ENCODE data around the gene FBXL19.
"Not testable (repeated sequence)": the region's sequence is repeated elsewhere in the genome, so short reads cannot be mapped to it uniquely, and the experiment has no call there.

Gene FBXL19

DNA sequence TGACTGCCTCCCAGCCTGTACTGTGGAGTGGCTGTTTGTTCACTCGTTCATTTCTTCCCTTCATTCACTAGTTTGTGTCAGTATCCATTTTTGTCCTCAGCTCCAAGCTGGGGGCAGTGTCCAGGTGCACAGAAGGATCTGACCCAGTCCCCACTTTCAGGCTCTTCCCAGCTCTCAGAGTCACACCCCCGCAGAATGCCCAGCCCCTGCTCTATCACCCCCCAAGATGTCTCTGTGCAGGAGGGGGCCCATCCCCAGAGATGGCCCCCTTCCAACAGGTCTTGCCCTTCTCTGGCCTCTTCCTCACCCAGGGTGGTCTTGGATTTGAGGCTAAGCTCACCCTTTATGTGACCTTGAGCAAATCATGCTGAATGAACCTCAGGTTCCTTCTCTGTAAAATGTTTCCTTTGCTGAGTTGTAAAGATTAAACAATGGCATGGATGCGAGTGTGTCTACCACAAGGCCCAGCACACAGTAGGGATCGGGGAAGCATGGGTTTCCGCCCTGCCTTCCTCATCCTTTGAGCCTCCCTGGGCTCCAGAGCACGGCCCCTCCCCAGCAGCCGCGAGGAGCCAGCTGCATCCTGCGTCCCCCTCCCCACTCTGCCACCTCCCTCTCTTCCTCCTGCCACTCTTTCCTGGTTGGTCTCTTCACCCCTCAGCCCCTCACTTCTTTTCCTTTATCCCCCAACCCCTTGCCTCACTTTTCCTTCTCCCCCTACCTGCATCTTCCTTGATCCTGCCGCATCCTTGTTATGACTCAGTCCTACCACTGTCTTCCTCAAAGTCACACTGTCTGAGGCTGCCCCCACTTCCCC is 2.8 kb downstream of the FBXL19 start:
- Histone ChIP-seq H3K27me3 (ENCODE audit: control insufficient read depth, insufficient read depth, low read length) (no peaks in the 10 kb centered on the region), H3K4me3 (ENCODE audit: low read depth, low read length) (no peak overlapping the region), H3K36me3 (ENCODE audit: control insufficient read depth, insufficient read depth, low read length) (peaks cover 3% of the 10 kb centered on the region), H3K9me3 (ENCODE audit: control insufficient read depth, insufficient read depth, low read length) (no peaks in the 10 kb centered on the region), H3K4me1 (ENCODE audit: control insufficient read depth, insufficient read depth, low read length) (peaks cover 2% of the 10 kb centered on the region), H3K9ac (ENCODE audit: low read depth, low read length) (no peak overlapping the region)

- no peaks in the 10 kb centered on the region for H3K9me3 ChIP-seq (ENCODE audit: control insufficient read depth, insufficient read depth, low read length)
- H3K27me3 ChIP-seq (ENCODE audit: control insufficient read depth, insufficient read depth, low read length), result no peaks in the 10 kb centered on the region
- H3K36me3 ChIP-seq (ENCODE audit: control insufficient read depth, insufficient read depth, low read length), result peaks cover 3% of the 10 kb centered on the region
- H3K9ac ChIP-seq (ENCODE audit: low read depth, low read length), result peak overlapping the region; percentile 24
- peak overlapping the region; percentile 30 for H3K4me3 ChIP-seq (ENCODE audit: low read depth, low read length)
- H3K4me1 ChIP-seq (ENCODE audit: control insufficient read depth, insufficient read depth, low read length), result peaks cover 2% of the 10 kb centered on the region
Observed at GRCh38 chr16:30926937-30927788, 3.8 kb downstream of the FBXL19 start.

GRCh38 chr16:30927789-30928378 is 4.5 kb downstream of the FBXL19 start:
- Histone ChIP-seq H3K9ac (ENCODE audit: low read depth, low read length) (no peak overlapping the region), H3K9me3 (ENCODE audit: control insufficient read depth, insufficient read depth, low read length) (no peaks in the 10 kb centered on the region), H3K4me3 (ENCODE audit: low read depth, low read length) (peak overlapping the region; percentile 30), H3K27me3 (ENCODE audit: control insufficient read depth, insufficient read depth, low read length) (no peaks in the 10 kb centered on the region), H3K36me3 (ENCODE audit: control insufficient read depth, insufficient read depth, low read length) (peaks cover 3% of the 10 kb centered on the region), H3K4me1 (ENCODE audit: control insufficient read depth, insufficient read depth, low read length) (peaks cover 2% of the 10 kb centered on the region)

DNA sequence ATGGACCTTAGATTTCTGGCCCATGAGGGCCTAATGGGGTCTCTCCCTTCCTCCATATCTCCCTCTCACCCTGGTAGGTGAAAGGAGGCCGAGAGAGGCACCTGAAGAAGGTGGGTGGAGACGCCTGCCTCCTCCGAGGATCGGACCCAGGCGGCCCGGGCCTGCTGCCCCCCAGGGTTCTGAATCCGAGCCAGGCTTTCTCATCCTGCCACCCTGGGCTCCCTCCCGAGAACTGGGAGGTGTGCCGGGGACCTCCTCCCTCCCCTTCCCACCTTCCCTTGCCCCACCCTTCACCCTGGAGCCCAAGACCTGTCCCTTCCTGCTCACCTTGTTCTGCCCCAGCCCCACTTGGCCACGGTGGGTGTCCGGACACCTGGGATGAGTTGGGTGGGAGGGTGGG is 5.0 kb downstream of the FBXL19 start:
- H3K9ac ChIP-seq (ENCODE audit: low read depth, low read length), result no peak overlapping the region
- H3K4me3 ChIP-seq (ENCODE audit: low read depth, low read length), result no peak overlapping the region
- H3K9me3 ChIP-seq (ENCODE audit: control insufficient read depth, insufficient read depth, low read length), result no peaks in the 10 kb centered on the region
- H3K4me1 ChIP-seq (ENCODE audit: control insufficient read depth, insufficient read depth, low read length), result peaks cover 2% of the 10 kb centered on the region
- H3K27me3 ChIP-seq (ENCODE audit: control insufficient read depth, insufficient read depth, low read length), result no peaks in the 10 kb centered on the region
- peaks cover 3% of the 10 kb centered on the region for H3K36me3 ChIP-seq (ENCODE audit: control insufficient read depth, insufficient read depth, low read length)

DNA sequence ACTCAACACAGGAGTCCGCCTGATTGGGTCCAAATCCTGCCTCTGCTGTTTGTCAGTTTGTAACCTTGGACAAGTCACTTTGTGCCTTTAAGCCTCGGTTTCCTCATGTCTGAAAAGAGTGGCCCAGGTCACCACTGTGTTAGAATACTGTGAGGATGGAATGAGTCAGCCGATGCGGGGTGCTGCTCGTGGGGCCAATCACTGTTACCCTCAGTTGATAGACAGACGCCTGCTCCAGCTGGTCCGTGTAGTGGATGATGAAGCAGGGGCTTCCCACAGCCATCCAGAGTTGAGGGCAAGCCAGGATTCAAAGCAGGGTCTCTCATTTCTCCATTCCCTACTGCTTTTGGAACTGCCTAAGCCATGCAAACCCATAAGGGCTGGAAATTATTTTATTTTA is 5.8 kb downstream of the FBXL19 start:
- H3K4me3 ChIP-seq (ENCODE audit: low read depth, low read length), result no peak overlapping the region
- H3K27me3 ChIP-seq (ENCODE audit: control insufficient read depth, insufficient read depth, low read length), result no peaks in the 10 kb centered on the region
- no peak overlapping the region for H3K9ac ChIP-seq (ENCODE audit: low read depth, low read length)
- H3K9me3 ChIP-seq (ENCODE audit: control insufficient read depth, insufficient read depth, low read length), result no peaks in the 10 kb centered on the region
- peaks cover 3% of the 10 kb centered on the region for H3K36me3 ChIP-seq (ENCODE audit: control insufficient read depth, insufficient read depth, low read length)
- H3K4me1 ChIP-seq (ENCODE audit: control insufficient read depth, insufficient read depth, low read length), result peaks cover 2% of the 10 kb centered on the region

- Histone ChIP-seq H3K36me3 (ENCODE audit: control insufficient read depth, insufficient read depth, low read length) (peaks cover 8% of the 10 kb centered on the region), H3K4me1 (ENCODE audit: control insufficient read depth, insufficient read depth, low read length) (peaks cover 5% of the 10 kb centered on the region), H3K9ac (ENCODE audit: low read depth, low read length) (no peak overlapping the region), H3K4me3 (ENCODE audit: low read depth, low read length) (no peak overlapping the region), H3K27me3 (ENCODE audit: control insufficient read depth, insufficient read depth, low read length) (no peaks in the 10 kb centered on the region), H3K9me3 (ENCODE audit: control insufficient read depth, insufficient read depth, low read length) (no peaks in the 10 kb centered on the region)
Observed at GRCh38 chr16:30930160-30930571, 6.8 kb downstream of the FBXL19 start.

- Histone ChIP-seq H3K4me3 (ENCODE audit: low read depth, low read length) (no peak overlapping the region), H3K36me3 (ENCODE audit: control insufficient read depth, insufficient read depth, low read length) (peaks cover 8% of the 10 kb centered on the region), H3K9me3 (ENCODE audit: control insufficient read depth, insufficient read depth, low read length) (no peaks in the 10 kb centered on the region), H3K4me1 (ENCODE audit: control insufficient read depth, insufficient read depth, low read length) (peaks cover 4% of the 10 kb centered on the region), H3K9ac (ENCODE audit: low read depth, low read length) (no peak overlapping the region), H3K27me3 (ENCODE audit: control insufficient read depth, insufficient read depth, low read length) (no peaks in the 10 kb centered on the region)
Observed at GRCh38 chr16:30931068-30931650, 7.8 kb downstream of the FBXL19 start.

DNA sequence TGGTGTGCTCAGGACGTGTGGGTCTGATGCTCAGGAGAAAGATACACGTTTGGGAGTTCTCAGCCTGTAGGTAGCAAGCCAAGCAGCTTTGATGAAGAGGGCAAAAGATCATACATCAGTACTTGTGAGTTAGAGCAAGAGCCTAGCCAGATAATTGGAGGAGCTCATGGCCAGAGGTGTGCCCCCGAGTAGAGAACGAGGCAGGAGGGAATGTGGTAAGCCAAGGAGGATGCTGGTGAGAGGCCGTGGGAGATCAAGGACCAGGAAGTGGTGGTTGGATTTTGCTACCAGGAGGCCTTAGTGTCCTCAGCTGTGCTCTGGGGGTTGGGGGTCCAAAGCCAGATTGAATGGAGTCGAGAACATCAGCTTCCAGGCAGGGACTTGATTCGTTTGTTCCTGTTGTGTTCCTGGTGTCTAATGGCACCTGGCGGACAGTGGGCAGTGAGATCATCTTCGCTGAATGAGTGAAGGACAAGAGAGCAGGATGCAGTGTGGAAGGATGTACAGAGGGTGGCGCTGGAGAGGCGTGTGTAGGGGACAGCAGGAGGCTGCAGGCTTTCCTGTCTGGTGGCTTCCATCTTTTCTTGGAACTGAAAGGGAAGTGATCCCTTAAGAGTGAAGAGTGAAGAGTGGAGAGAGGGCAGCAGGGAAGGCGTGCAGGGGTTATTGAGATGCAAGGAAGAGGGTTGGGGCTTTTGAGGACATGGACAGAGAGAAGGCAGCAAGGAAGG is 11.6 kb downstream of the FBXL19 start:
- H3K9ac ChIP-seq (ENCODE audit: low read depth, low read length), result no peak overlapping the region
- H3K36me3 ChIP-seq (ENCODE audit: control insufficient read depth, insufficient read depth, low read length), result peaks cover 8% of the 10 kb centered on the region
- no peak overlapping the region for H3K4me3 ChIP-seq (ENCODE audit: low read depth, low read length)
- no peaks in the 10 kb centered on the region for H3K27me3 ChIP-seq (ENCODE audit: control insufficient read depth, insufficient read depth, low read length)
- no peaks in the 10 kb centered on the region for H3K9me3 ChIP-seq (ENCODE audit: control insufficient read depth, insufficient read depth, low read length)
- H3K4me1 ChIP-seq (ENCODE audit: control insufficient read depth, insufficient read depth, low read length), result peaks cover 3% of the 10 kb centered on the region

- Histone ChIP-seq H3K9ac (ENCODE audit: low read depth, low read length) (no peak overlapping the region), H3K4me3 (ENCODE audit: low read depth, low read length) (no peak overlapping the region), H3K9me3 (ENCODE audit: control insufficient read depth, insufficient read depth, low read length) (no peaks in the 10 kb centered on the region), H3K27me3 (ENCODE audit: control insufficient read depth, insufficient read depth, low read length) (no peaks in the 10 kb centered on the region), H3K4me1 (ENCODE audit: control insufficient read depth, insufficient read depth, low read length) (peaks cover 6% of the 10 kb centered on the region), H3K36me3 (ENCODE audit: control insufficient read depth, insufficient read depth, low read length) (peaks cover 7% of the 10 kb centered on the region)
Observed at GRCh38 chr16:30937692-30938091, 14.3 kb downstream of the FBXL19 start.

DNA sequence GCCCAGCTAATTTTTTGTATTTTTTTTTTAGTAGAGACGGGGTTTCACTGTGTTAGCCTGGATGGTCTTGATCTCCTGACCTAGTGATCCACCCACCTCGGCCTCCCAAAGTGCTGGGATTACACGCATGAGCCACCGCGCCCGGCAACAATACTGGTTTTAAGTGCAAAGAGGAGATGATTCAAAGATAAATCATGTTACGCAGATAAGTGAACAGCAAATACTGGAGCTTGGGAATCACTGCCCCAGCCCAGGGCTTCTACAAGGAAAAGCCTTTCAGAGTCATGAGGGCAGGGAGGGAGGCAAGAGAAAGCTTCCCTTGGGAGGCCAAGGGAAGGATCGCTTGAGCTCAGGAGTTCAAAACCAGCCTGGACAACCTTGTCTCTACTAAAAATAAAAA is 16.2 kb downstream of the FBXL19 start:
- H3K9me3 ChIP-seq (ENCODE audit: control insufficient read depth, insufficient read depth, low read length); H3K4me1 ChIP-seq (ENCODE audit: control insufficient read depth, insufficient read depth, low read length); H3K4me3 ChIP-seq (ENCODE audit: low read depth, low read length); H3K9ac ChIP-seq (ENCODE audit: low read depth, low read length); H3K27me3 ChIP-seq (ENCODE audit: control insufficient read depth, insufficient read depth, low read length): not testable (repeated sequence)
- H3K36me3 ChIP-seq (ENCODE audit: control insufficient read depth, insufficient read depth, low read length), result peaks cover 10% of the 10 kb centered on the region

All from iPS-15b (cell line).